Measurements from ENCODE around the gene PLAC9.
"Not testable (repeated sequence)": the region's sequence is repeated elsewhere in the genome, so short reads cannot be mapped to it uniquely, and the experiment has no call there.

The PLAC9 gene

DNA sequence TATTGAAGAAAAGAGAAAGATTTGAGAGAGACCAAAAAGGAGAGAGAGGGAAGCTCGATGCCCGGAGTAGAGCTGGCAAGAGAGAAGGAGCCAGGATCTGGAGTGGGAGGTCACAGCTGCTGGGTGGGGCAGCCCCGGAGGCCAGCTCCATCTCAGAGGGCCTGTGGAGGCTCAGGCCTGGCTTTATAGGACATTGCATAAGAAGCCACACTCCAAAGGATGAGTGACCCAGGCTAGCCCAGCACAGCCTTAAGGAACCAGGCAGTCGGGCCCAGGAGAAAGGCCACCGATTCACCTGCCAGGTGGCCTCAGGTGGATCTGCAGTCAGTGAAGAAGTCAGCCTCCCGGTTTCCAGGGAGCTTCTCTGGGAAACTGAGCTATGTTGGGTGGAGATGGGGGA is 676 bp downstream of the PLAC9 start:
- no peak overlapping the region for H2AFZ ChIP-seq (ENCODE audit: low read length)
- DNase-seq: no peak
- no peaks in the 10 kb centered on the region for H3K36me3 ChIP-seq (replicated peaks; ENCODE audit: insufficient read depth, low read length)

GRCh38 chr10:80133687-80134086 is 1.2 kb downstream of the PLAC9 start:
- not testable (repeated sequence) for H2AFZ ChIP-seq (ENCODE audit: low read length); H3K27me3 ChIP-seq (replicated peaks; ENCODE audit: insufficient read depth, low read length); H3K9ac ChIP-seq (ENCODE audit: low read length); H3K4me1 ChIP-seq (ENCODE audit: low read length); DNase-seq; H3K36me3 ChIP-seq (replicated peaks; ENCODE audit: insufficient read depth, low read length); H4K20me1 ChIP-seq (ENCODE audit: insufficient read depth, low read length); H3K9me3 ChIP-seq (replicated peaks; ENCODE audit: insufficient read depth, low read length); H3K79me2 ChIP-seq (ENCODE audit: low read length); H3K27ac ChIP-seq (ENCODE audit: low read length); H3F3A ChIP-seq (ENCODE audit: insufficient read depth, low read length); H3K9me2 ChIP-seq (replicated peaks; ENCODE audit: insufficient read depth, low read length); H3K4me2 ChIP-seq (ENCODE audit: low read depth, low read length); H3K4me3 ChIP-seq (ENCODE audit: low read length)

More for the DNA sequence above, 676 bp downstream of the PLAC9 start:
- Histone ChIP-seq H3K4me1 (ENCODE audit: low read length) (no peaks in the 10 kb centered on the region), H3K9me2 (replicated peaks; ENCODE audit: insufficient read depth, low read length) (no peaks in the 10 kb centered on the region), H3K9ac (ENCODE audit: low read length) (no peak overlapping the region), H3K27ac (ENCODE audit: low read length) (no peak overlapping the region), H3K27me3 (replicated peaks; ENCODE audit: insufficient read depth, low read length) (0 out of 2 replicates have a peak, but pooled peaks cover 6% of the 10 kb centered on the region), H3F3A (ENCODE audit: insufficient read depth, low read length) (no peaks in the 10 kb centered on the region), H3K4me3 (ENCODE audit: low read length) (no peak overlapping the region), H4K20me1 (ENCODE audit: insufficient read depth, low read length) (no peaks in the 10 kb centered on the region), H3K79me2 (ENCODE audit: low read length) (no peaks in the 10 kb centered on the region), H3K9me3 (replicated peaks; ENCODE audit: insufficient read depth, low read length) (no peaks in the 10 kb centered on the region), H3K4me2 (ENCODE audit: low read depth, low read length) (no peak overlapping the region)
- TF ChIP-seq EZH2 (optimal IDR thresholded peaks at IDR 0.05; ENCODE audit: low read depth, low read length) (no peak), EZH2phosphoT487 (IDR thresholded peaks at IDR 0.05; ENCODE audit: low read length) (no peak)
- TF ChIP-seq, protein P1, sequence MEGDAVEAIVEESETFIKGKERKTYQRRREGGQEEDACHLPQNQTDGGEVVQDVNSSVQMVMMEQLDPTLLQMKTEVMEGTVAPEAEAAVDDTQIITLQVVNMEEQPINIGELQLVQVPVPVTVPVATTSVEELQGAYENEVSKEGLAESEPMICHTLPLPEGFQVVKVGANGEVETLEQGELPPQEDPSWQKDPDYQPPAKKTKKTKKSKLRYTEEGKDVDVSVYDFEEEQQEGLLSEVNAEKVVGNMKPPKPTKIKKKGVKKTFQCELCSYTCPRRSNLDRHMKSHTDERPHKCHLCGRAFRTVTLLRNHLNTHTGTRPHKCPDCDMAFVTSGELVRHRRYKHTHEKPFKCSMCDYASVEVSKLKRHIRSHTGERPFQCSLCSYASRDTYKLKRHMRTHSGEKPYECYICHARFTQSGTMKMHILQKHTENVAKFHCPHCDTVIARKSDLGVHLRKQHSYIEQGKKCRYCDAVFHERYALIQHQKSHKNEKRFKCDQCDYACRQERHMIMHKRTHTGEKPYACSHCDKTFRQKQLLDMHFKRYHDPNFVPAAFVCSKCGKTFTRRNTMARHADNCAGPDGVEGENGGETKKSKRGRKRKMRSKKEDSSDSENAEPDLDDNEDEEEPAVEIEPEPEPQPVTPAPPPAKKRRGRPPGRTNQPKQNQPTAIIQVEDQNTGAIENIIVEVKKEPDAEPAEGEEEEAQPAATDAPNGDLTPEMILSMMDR (IDR thresholded peaks at IDR 0.05; ENCODE audit: low read length): no peak

- no peak for TF ChIP-seq EZH2phosphoT487 (IDR thresholded peaks at IDR 0.05; ENCODE audit: low read length)
- no peak for TF ChIP-seq EZH2 (optimal IDR thresholded peaks at IDR 0.05; ENCODE audit: low read depth, low read length)
- TF ChIP-seq, protein P1 (IDR thresholded peaks at IDR 0.05; ENCODE audit: low read length): no peak
- Histone ChIP-seq H3K4me1 (ENCODE audit: low read length) (no peaks in the 10 kb centered on the region), H3K9me2 (replicated peaks; ENCODE audit: insufficient read depth, low read length) (no peaks in the 10 kb centered on the region), H3K9me3 (replicated peaks; ENCODE audit: insufficient read depth, low read length) (no peaks in the 10 kb centered on the region), H3K4me3 (ENCODE audit: low read length) (no peak overlapping the region), H3K9ac (ENCODE audit: low read length) (no peak overlapping the region), H4K20me1 (ENCODE audit: insufficient read depth, low read length) (no peaks in the 10 kb centered on the region), H2AFZ (ENCODE audit: low read length) (no peak overlapping the region), H3K4me2 (ENCODE audit: low read depth, low read length) (no peak overlapping the region), H3K36me3 (replicated peaks; ENCODE audit: insufficient read depth, low read length) (no peaks in the 10 kb centered on the region), H3K27ac (ENCODE audit: low read length) (no peak overlapping the region), H3K27me3 (replicated peaks; ENCODE audit: insufficient read depth, low read length) (0 out of 2 replicates have a peak, but pooled peaks cover 6% of the 10 kb centered on the region), H3K79me2 (ENCODE audit: low read length) (no peaks in the 10 kb centered on the region), H3F3A (ENCODE audit: insufficient read depth, low read length) (no peaks in the 10 kb centered on the region)
- DNase-seq: no peak
Observed at GRCh38 chr10:80136134-80136571, 3.6 kb downstream of the PLAC9 start.

DNA sequence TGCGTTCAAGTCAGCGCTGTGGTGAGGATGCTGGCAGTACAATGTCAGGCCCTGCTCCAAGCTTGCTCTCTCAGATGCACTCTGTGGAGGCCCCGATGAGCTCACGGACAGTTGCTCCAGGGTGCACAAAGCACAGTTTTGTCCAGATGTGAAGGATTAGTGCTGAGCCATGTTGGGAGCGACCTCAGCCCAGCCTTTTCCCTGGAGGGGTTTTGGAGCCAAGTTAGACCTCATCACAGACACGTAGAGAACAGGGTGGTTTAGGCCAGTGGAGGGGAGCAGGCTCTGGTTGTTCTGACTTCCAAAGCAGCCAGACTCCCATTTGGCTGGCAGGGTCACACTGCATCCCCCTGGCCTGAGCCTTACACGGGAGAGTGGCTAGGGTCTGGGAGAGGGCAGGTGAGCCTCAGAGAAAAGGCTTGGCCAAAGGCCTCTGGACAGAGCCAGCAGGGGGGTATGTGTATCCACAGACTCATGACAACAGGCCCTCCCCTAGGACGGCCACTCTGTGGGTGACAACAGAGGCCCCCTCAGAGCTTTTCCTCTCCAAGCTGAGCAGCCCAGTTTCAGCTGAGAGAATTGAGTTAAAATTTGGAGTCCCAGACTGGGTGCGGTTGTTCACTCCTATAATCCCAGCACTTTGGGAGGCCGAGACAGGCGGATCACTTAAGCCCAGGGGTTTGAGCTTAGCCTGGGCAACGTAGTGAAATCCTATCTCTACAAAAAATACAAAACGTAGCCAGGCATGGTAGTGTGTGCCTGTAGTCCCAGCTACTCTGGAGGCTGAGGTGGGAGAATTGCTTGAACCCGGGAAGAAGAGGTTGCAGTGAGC is 4.7 kb downstream of the PLAC9 start:
- Histone ChIP-seq H2AFZ (ENCODE audit: low read length) (no peak overlapping the region), H3K79me2 (ENCODE audit: low read length) (no peaks in the 10 kb centered on the region), H3K4me2 (ENCODE audit: low read depth, low read length) (no peak overlapping the region), H4K20me1 (ENCODE audit: insufficient read depth, low read length) (no peaks in the 10 kb centered on the region), H3K27ac (ENCODE audit: low read length) (no peak overlapping the region), H3K9me3 (replicated peaks; ENCODE audit: insufficient read depth, low read length) (no peaks in the 10 kb centered on the region), H3K4me3 (ENCODE audit: low read length) (no peak overlapping the region), H3K9me2 (replicated peaks; ENCODE audit: insufficient read depth, low read length) (no peaks in the 10 kb centered on the region), H3K27me3 (replicated peaks; ENCODE audit: insufficient read depth, low read length) (no peaks in the 10 kb centered on the region), H3F3A (ENCODE audit: insufficient read depth, low read length) (no peaks in the 10 kb centered on the region), H3K9ac (ENCODE audit: low read length) (no peak overlapping the region), H3K36me3 (replicated peaks; ENCODE audit: insufficient read depth, low read length) (no peaks in the 10 kb centered on the region), H3K4me1 (ENCODE audit: low read length) (no peaks in the 10 kb centered on the region)
- DNase-seq: no peak
- no peak for TF ChIP-seq EZH2phosphoT487 (IDR thresholded peaks at IDR 0.05; ENCODE audit: low read length)
- TF ChIP-seq, protein P1 (IDR thresholded peaks at IDR 0.05; ENCODE audit: low read length): no peak
- no peak for TF ChIP-seq EZH2 (optimal IDR thresholded peaks at IDR 0.05; ENCODE audit: low read depth, low read length)

All from MM.1S (cell line).